Measurements from ENCODE around the gene DNAL4.

Gene DNAL4

GRCh38 chr22:38793721-38794466 is at the start of gene DNAL4:
DNAL4 (minus strand) TSS chr22:38794143; CDS start chr22:38782731, 11,412 bp downstream.
- DNase-seq (peak; percentile 91), ATAC-seq (peak; percentile 96)

- peak; percentile 80 for ATAC-seq
- DNase-seq: peak; percentile 59
These were observed 49.3 kb upstream of the DNAL4 start for GRCh38 chr22:38843201-38843656.

- no peak for DNase-seq
- no peak for ATAC-seq
These were observed 48.7 kb upstream of the DNAL4 start for GRCh38 chr22:38842512-38843200.

- DNase-seq: no peak
- no peak for ATAC-seq
These were observed 47.7 kb upstream of the DNAL4 start for GRCh38 chr22:38841635-38842034.

- DNase-seq: no peak
- ATAC-seq: no peak
These were observed 47.3 kb upstream of the DNAL4 start for GRCh38 chr22:38841211-38841610.

GRCh38 chr22:38840129-38840528 is 46.2 kb upstream of the DNAL4 start:
- no peak for ATAC-seq

GRCh38 chr22:38839686-38840085 is 45.7 kb upstream of the DNAL4 start:
- ATAC-seq (no peak), DNase-seq (no peak)

More at GRCh38 chr22:38840129-38840528, 46.2 kb upstream of the DNAL4 start:
- no peak for DNase-seq

- DNase-seq: no peak
- no peak for ATAC-seq
These were observed 43.5 kb upstream of the DNAL4 start for GRCh38 chr22:38837414-38837928.

- DNase-seq (no peak), ATAC-seq (no peak)
These were observed 42.0 kb upstream of the DNAL4 start for GRCh38 chr22:38835888-38836301.

- ATAC-seq (no peak), DNase-seq (no peak)
These were observed 41.0 kb upstream of the DNAL4 start for GRCh38 chr22:38834991-38835390.

GRCh38 chr22:38834215-38834953 is 40.4 kb upstream of the DNAL4 start:
- no peak for ATAC-seq
- no peak for DNase-seq

- ATAC-seq (no peak), DNase-seq (no peak)
These were observed 39.1 kb upstream of the DNAL4 start for GRCh38 chr22:38833061-38833460.

- DNase-seq: no peak
- no peak for ATAC-seq
These were observed 38.3 kb upstream of the DNAL4 start for GRCh38 chr22:38832005-38832978.

- ATAC-seq (no peak), DNase-seq (no peak)
These were observed 37.4 kb upstream of the DNAL4 start for GRCh38 chr22:38831166-38831945.

- no peak for ATAC-seq
These were observed 36.8 kb upstream of the DNAL4 start for GRCh38 chr22:38830845-38831108.

GRCh38 chr22:38830026-38830844 is 36.3 kb upstream of the DNAL4 start:
- ATAC-seq (no peak), DNase-seq (no peak)

More at GRCh38 chr22:38830845-38831108, 36.8 kb upstream of the DNAL4 start:
- DNase-seq: no peak

GRCh38 chr22:38829485-38829884 is 35.5 kb upstream of the DNAL4 start:
- DNase-seq (no peak), ATAC-seq (no peak)

- no peak for DNase-seq
- ATAC-seq: no peak
These were observed 34.8 kb upstream of the DNAL4 start for GRCh38 chr22:38828616-38829205.

GRCh38 chr22:38828191-38828590 is 34.2 kb upstream of the DNAL4 start:
- no peak for DNase-seq
- no peak for ATAC-seq

Measured in stimulated activated naive CD8-positive, alpha-beta T cell treated with anti-CD3 and anti-CD28 coated beads, Interleukin-15, Interleukin-2, amounts not matched to agents 100 U/mL and 50 U/mL, for 24 hours (primary cell).